ENCODE data around the gene NFIA.

DNA sequence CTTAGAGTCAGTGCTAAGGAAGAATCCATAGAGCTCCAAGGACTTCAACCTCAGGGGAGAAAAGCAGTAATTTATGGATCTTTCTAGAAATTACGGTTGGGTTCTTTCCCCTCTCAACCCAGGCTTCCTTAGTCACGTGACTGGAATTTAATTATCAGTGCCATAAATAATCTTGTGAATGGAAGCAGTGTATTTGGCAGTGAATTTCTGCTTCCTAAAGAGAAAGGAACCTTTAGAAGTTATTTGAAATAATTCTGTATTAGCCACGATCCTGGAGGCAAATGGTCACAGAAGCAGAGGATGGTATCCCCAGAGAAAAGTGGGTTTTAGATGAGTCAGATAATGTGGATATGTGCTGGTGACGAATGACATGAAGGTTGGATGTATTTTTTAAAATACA is 89.6 kb downstream of the NFIA start:
- no peak for TF ChIP-seq ZNF274 (CRISPR knock-in tag; IDR thresholded peaks at IDR 0.05)
- TF ChIP-seq ZSCAN29 (CRISPR knock-in tag; conservative IDR thresholded peaks at IDR 0.05): no peak
- TF ChIP-seq, protein P1, sequence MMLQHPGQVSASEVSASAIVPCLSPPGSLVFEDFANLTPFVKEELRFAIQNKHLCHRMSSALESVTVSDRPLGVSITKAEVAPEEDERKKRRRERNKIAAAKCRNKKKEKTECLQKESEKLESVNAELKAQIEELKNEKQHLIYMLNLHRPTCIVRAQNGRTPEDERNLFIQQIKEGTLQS (CRISPR knock-in tag; IDR thresholded peaks at IDR 0.05): no peak
- TF ChIP-seq HDAC2 (CRISPR knock-in tag; IDR thresholded peaks at IDR 0.05): no peak
- no peak for TF ChIP-seq POLR2AphosphoS5 (IDR thresholded peaks at IDR 0.05; ENCODE audit: low read depth, low read length)
- no peak for TF ChIP-seq CHD2 (IDR thresholded peaks at IDR 0.05; ENCODE audit: low read depth, low read length)
- TF ChIP-seq ELF1 (CRISPR knock-in tag; IDR thresholded peaks at IDR 0.05): no peak
- TF ChIP-seq SRSF1 (optimal IDR thresholded peaks at IDR 0.05; ENCODE audit: low read depth, low read length): no peak
- TF ChIP-seq POLR2A (IDR thresholded peaks at IDR 0.05; ENCODE audit: insufficient read depth in 1 of 2, low read depth in 2 of 2, low read length in 2 of 2): no peak
- TF ChIP-seq ATF1 (CRISPR knock-in tag; IDR thresholded peaks at IDR 0.05): no peak
- no peak for TF ChIP-seq SRF (IDR thresholded peaks at IDR 0.05; ENCODE audit: low read depth, low read length)
- TF ChIP-seq, protein P2, sequence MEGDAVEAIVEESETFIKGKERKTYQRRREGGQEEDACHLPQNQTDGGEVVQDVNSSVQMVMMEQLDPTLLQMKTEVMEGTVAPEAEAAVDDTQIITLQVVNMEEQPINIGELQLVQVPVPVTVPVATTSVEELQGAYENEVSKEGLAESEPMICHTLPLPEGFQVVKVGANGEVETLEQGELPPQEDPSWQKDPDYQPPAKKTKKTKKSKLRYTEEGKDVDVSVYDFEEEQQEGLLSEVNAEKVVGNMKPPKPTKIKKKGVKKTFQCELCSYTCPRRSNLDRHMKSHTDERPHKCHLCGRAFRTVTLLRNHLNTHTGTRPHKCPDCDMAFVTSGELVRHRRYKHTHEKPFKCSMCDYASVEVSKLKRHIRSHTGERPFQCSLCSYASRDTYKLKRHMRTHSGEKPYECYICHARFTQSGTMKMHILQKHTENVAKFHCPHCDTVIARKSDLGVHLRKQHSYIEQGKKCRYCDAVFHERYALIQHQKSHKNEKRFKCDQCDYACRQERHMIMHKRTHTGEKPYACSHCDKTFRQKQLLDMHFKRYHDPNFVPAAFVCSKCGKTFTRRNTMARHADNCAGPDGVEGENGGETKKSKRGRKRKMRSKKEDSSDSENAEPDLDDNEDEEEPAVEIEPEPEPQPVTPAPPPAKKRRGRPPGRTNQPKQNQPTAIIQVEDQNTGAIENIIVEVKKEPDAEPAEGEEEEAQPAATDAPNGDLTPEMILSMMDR (CRISPR knock-in tag; IDR thresholded peaks at IDR 0.05): no peak
- TF ChIP-seq SP2 (CRISPR knock-in tag; IDR thresholded peaks at IDR 0.05): no peak
